HEK293 (cell line): Measurements from ENCODE around the gene CNOT4.

Experiments used
- CTCF ChIA-PET: fragments of 350-600 bp; formaldehyde crosslinking; extraction: SDS; loops from one replicate; lab custom pipeline; 2021; ENCODE audit warnings: antibody characterized with exemption; lab: Yijun Ruan, JAX
- POLR2A ChIA-PET: fragments of 300-600 bp; formaldehyde crosslinking; extraction: SDS; loops from one replicate; lab custom pipeline; 2020; ENCODE audit warnings: antibody characterized with exemption, inconsistent platforms; lab: Yijun Ruan, JAX
- H3K27ac ChIP-seq: fragments of 200-500 bp; sonication (Bioruptor generic); 2 replicates; pipeline ENCODE4 v1.5.1; 2014; ENCODE audit warnings: low read depth, low read length, control low read depth, inconsistent platforms; ENCODE audit errors: extremely low read depth
- H3K36me3 ChIP-seq, 2 experiments: fragments of 200-500 bp in 1 of 2; sonication (Bioruptor generic) in 1 of 2; 1 replicate in 1 of 2; 2 replicates in 1 of 2; pipeline ENCODE4 v1.5.1; 2014 to 2017; ENCODE audit warnings: inconsistent platforms in 2 of 2, low read length in 2 of 2; ENCODE audit not compliant: control insufficient read depth in 2 of 2, insufficient read depth in 1 of 2
- H3K4me1 ChIP-seq: fragments of 200-500 bp; sonication (Bioruptor generic); 2 replicates; pipeline ENCODE4 v1.5.1; 2014; ENCODE audit warnings: mild to moderate bottlenecking, low read length, inconsistent platforms; ENCODE audit not compliant: control insufficient read depth, insufficient read depth
- H3K4me3 ChIP-seq: 2 replicates; pipeline ENCODE4 v1.5.1; 2011; ENCODE audit warnings: low read depth, mild to moderate bottlenecking, control low read depth, low read length, moderate library complexity
- H3K9me3 ChIP-seq: fragments of 200-500 bp; sonication (Bioruptor generic); 2 replicates; pipeline ENCODE4 v1.5.1; 2014; ENCODE audit warnings: low read depth, low read length, inconsistent platforms; ENCODE audit not compliant: control insufficient read depth, insufficient read depth
- EGR2 ChIP-seq: fragments of 450-650 bp; formaldehyde crosslinking; IDR thresholded peaks from 2 replicates; pipeline ENCODE4 v1.5.1; 2016; ENCODE audit warnings: low read depth, missing biosample characterization, missing genetic modification characterization
- KLF7 ChIP-seq: fragments of 450-650 bp; formaldehyde crosslinking; IDR thresholded peaks from 2 replicates; pipeline ENCODE4 v1.5.1; 2016; ENCODE audit warnings: missing biosample characterization, missing genetic modification characterization, borderline replicate concordance
- OVOL3 ChIP-seq: fragments of 450-650 bp; formaldehyde crosslinking; IDR thresholded peaks from 2 replicates; pipeline ENCODE4 v1.5.1; 2016; ENCODE audit warnings: missing biosample characterization, missing genetic modification characterization
- PRDM1 ChIP-seq: fragments of 450-650 bp; formaldehyde crosslinking; IDR thresholded peaks from 2 replicates; pipeline ENCODE4; 2016; ENCODE audit warnings: missing biosample characterization, missing genetic modification characterization
- SCRT1 ChIP-seq: fragments of 450-650 bp; formaldehyde crosslinking; IDR thresholded peaks from 2 replicates; pipeline ENCODE4 v1.5.1; 2016; ENCODE audit warnings: missing biosample characterization, missing genetic modification characterization, borderline replicate concordance
- SCRT2 ChIP-seq: fragments of 450-650 bp; formaldehyde crosslinking; IDR thresholded peaks from 2 replicates; pipeline ENCODE4 v1.5.1; 2016; ENCODE audit warnings: missing biosample characterization, missing genetic modification characterization
- ZBTB20 ChIP-seq: fragments of 450-650 bp; formaldehyde crosslinking; IDR thresholded peaks from 2 replicates; pipeline ENCODE4 v1.5.1; 2016; ENCODE audit warnings: missing biosample characterization, missing genetic modification characterization
- ZFP3 ChIP-seq: fragments of 450-650 bp; formaldehyde crosslinking; IDR thresholded peaks from 2 replicates; pipeline ENCODE4 v1.5.1; 2016; ENCODE audit warnings: low read depth, missing biosample characterization, missing genetic modification characterization
- ZFP41 ChIP-seq: fragments of 450-650 bp; formaldehyde crosslinking; IDR thresholded peaks from 2 replicates; pipeline ENCODE4 v1.5.1; 2016; ENCODE audit warnings: missing biosample characterization, missing genetic modification characterization, borderline replicate concordance
- ZNF112 ChIP-seq: fragments of 450-650 bp; formaldehyde crosslinking; IDR thresholded peaks from 2 replicates; pipeline ENCODE4 v1.5.0; 2017; ENCODE audit warnings: missing biosample characterization, missing genetic modification characterization
- ZNF121 ChIP-seq: fragments of 450-650 bp; formaldehyde crosslinking; IDR thresholded peaks from 2 replicates; pipeline ENCODE4 v1.5.1; 2016; ENCODE audit warnings: missing biosample characterization, missing genetic modification characterization
- ZNF335 ChIP-seq: fragments of 450-650 bp; formaldehyde crosslinking; conservative IDR thresholded peaks from 2 replicates; pipeline ENCODE4 v1.5.1; 2016; ENCODE audit warnings: missing biosample characterization, missing genetic modification characterization
- ZNF366 ChIP-seq: fragments of 450-650 bp; formaldehyde crosslinking; conservative IDR thresholded peaks from 2 replicates; pipeline ENCODE4 v1.5.1; 2016; ENCODE audit warnings: missing biosample characterization, missing genetic modification characterization
- ZNF394 ChIP-seq: fragments of 450-650 bp; formaldehyde crosslinking; IDR thresholded peaks from 2 replicates; pipeline ENCODE4 v1.5.1; 2016; ENCODE audit warnings: missing biosample characterization, missing genetic modification characterization, mild to moderate bottlenecking, moderate library complexity, borderline replicate concordance
- ZNF558 ChIP-seq: fragments of 450-650 bp; formaldehyde crosslinking; IDR thresholded peaks from 2 replicates; pipeline ENCODE4 v1.5.1; 2016; ENCODE audit warnings: missing biosample characterization, missing genetic modification characterization
- ZNF664 ChIP-seq: fragments of 450-650 bp; formaldehyde crosslinking; IDR thresholded peaks from 2 replicates; pipeline ENCODE4 v1.5.1; 2016; ENCODE audit warnings: missing biosample characterization, missing genetic modification characterization
- ZNF791 ChIP-seq: fragments of 450-650 bp; formaldehyde crosslinking; IDR thresholded peaks from 2 replicates; pipeline ENCODE4 v1.5.1; 2016; ENCODE audit warnings: missing biosample characterization, missing genetic modification characterization
- ZSCAN16 ChIP-seq: fragments of 450-650 bp; formaldehyde crosslinking; IDR thresholded peaks from 2 replicates; pipeline ENCODE4 v1.5.1; 2016; ENCODE audit warnings: missing biosample characterization, missing genetic modification characterization
- TF ChIP-seq, protein P1 (sequence below): fragments of 450-650 bp; formaldehyde crosslinking; IDR thresholded peaks from 2 replicates; pipeline ENCODE4 v1.5.1; 2017; ENCODE audit warnings: missing biosample characterization, missing genetic modification characterization
- TF ChIP-seq, protein P2 (sequence below): fragments of 450-650 bp; IDR thresholded peaks from 2 replicates; pipeline ENCODE4 v1.5.1; 2018; ENCODE audit warnings: missing biosample characterization, missing genetic modification characterization
- TF ChIP-seq, protein P3 (sequence below): fragments of 450-650 bp; formaldehyde crosslinking; IDR thresholded peaks from 2 replicates; pipeline ENCODE4 v1.5.1; 2016; ENCODE audit warnings: missing biosample characterization, missing genetic modification characterization
- TF ChIP-seq, protein P4 (sequence below): fragments of 450-650 bp; formaldehyde crosslinking; IDR thresholded peaks from 2 replicates; pipeline ENCODE4 v1.5.1; 2016; ENCODE audit warnings: missing biosample characterization, missing genetic modification characterization
- TF ChIP-seq, protein P5 (sequence below): fragments of 450-650 bp; formaldehyde crosslinking; IDR thresholded peaks from 2 replicates; pipeline ENCODE4 v1.5.1; 2016; ENCODE audit warnings: missing biosample characterization, missing genetic modification characterization
- TF ChIP-seq, protein P6 (sequence below): fragments of 450-650 bp; formaldehyde crosslinking; IDR thresholded peaks from 2 replicates; pipeline ENCODE4 v1.5.1; 2016; ENCODE audit warnings: missing biosample characterization, missing genetic modification characterization

CNOT4 gene

DNA sequence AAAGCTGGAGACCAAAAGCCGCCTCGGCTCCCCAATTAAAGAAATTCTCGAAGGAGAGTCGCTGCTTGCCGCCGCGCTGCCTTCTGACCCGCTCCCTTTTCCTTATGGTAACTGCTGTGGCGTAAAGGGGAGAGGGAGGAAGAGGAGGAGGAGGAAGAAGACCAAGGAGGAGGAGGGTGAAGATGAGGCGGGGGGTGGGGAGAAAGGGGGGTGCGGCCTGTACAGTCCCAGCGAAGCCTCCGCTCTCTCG, 388 bp downstream of the CNOT4 start (continued):
- TF ChIP-seq, protein P1, sequence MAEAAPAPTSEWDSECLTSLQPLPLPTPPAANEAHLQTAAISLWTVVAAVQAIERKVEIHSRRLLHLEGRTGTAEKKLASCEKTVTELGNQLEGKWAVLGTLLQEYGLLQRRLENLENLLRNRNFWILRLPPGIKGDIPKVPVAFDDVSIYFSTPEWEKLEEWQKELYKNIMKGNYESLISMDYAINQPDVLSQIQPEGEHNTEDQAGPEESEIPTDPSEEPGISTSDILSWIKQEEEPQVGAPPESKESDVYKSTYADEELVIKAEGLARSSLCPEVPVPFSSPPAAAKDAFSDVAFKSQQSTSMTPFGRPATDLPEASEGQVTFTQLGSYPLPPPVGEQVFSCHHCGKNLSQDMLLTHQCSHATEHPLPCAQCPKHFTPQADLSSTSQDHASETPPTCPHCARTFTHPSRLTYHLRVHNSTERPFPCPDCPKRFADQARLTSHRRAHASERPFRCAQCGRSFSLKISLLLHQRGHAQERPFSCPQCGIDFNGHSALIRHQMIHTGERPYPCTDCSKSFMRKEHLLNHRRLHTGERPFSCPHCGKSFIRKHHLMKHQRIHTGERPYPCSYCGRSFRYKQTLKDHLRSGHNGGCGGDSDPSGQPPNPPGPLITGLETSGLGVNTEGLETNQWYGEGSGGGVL = peak; percentile 66
- TF ChIP-seq, protein P2, sequence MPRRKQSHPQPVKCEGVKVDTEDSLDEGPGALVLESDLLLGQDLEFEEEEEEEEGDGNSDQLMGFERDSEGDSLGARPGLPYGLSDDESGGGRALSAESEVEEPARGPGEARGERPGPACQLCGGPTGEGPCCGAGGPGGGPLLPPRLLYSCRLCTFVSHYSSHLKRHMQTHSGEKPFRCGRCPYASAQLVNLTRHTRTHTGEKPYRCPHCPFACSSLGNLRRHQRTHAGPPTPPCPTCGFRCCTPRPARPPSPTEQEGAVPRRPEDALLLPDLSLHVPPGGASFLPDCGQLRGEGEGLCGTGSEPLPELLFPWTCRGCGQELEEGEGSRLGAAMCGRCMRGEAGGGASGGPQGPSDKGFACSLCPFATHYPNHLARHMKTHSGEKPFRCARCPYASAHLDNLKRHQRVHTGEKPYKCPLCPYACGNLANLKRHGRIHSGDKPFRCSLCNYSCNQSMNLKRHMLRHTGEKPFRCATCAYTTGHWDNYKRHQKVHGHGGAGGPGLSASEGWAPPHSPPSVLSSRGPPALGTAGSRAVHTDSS = peak; percentile 99
- TF ChIP-seq ZNF791 = no peak
- no peak for TF ChIP-seq ZNF112 (tag by site-specific recombination)
- TF ChIP-seq KLF7 = 0 out of 2 replicates have a peak, but pooled peaks have one; percentile 37
- TF ChIP-seq ZFP41 (tag by site-specific recombination) = 0 out of 2 replicates have a peak, but pooled peaks have one; percentile 90
- TF ChIP-seq, protein P3, sequence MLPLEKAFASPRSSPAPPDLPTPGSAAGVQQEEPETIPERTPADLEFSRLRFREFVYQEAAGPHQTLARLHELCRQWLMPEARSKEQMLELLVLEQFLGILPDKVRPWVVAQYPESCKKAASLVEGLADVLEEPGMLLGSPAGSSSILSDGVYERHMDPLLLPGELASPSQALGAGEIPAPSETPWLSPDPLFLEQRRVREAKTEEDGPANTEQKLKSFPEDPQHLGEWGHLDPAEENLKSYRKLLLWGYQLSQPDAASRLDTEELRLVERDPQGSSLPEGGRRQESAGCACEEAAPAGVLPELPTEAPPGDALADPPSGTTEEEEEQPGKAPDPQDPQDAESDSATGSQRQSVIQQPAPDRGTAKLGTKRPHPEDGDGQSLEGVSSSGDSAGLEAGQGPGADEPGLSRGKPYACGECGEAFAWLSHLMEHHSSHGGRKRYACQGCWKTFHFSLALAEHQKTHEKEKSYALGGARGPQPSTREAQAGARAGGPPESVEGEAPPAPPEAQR = peak; percentile 54; the same call in 1 of the 2 replicates
- no peak for TF ChIP-seq ZNF664 (tag by site-specific recombination)
- TF ChIP-seq PRDM1 (tag by site-specific recombination) = peak; percentile 41; the same call in 1 of the 2 replicates
- peak; percentile 41; the same call in 1 of the 2 replicates for TF ChIP-seq ZFP3 (tag by site-specific recombination)
- peak; percentile 72; the same call in 1 of the 2 replicates for TF ChIP-seq ZNF121 (tag by site-specific recombination)
- TF ChIP-seq, protein P4, sequence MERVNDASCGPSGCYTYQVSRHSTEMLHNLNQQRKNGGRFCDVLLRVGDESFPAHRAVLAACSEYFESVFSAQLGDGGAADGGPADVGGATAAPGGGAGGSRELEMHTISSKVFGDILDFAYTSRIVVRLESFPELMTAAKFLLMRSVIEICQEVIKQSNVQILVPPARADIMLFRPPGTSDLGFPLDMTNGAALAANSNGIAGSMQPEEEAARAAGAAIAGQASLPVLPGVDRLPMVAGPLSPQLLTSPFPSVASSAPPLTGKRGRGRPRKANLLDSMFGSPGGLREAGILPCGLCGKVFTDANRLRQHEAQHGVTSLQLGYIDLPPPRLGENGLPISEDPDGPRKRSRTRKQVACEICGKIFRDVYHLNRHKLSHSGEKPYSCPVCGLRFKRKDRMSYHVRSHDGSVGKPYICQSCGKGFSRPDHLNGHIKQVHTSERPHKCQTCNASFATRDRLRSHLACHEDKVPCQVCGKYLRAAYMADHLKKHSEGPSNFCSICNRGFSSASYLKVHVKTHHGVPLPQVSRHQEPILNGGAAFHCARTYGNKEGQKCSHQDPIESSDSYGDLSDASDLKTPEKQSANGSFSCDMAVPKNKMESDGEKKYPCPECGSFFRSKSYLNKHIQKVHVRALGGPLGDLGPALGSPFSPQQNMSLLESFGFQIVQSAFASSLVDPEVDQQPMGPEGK (tag by site-specific recombination) = peak; percentile 19; the same call in 1 of the 2 replicates
- TF ChIP-seq, protein P5, sequence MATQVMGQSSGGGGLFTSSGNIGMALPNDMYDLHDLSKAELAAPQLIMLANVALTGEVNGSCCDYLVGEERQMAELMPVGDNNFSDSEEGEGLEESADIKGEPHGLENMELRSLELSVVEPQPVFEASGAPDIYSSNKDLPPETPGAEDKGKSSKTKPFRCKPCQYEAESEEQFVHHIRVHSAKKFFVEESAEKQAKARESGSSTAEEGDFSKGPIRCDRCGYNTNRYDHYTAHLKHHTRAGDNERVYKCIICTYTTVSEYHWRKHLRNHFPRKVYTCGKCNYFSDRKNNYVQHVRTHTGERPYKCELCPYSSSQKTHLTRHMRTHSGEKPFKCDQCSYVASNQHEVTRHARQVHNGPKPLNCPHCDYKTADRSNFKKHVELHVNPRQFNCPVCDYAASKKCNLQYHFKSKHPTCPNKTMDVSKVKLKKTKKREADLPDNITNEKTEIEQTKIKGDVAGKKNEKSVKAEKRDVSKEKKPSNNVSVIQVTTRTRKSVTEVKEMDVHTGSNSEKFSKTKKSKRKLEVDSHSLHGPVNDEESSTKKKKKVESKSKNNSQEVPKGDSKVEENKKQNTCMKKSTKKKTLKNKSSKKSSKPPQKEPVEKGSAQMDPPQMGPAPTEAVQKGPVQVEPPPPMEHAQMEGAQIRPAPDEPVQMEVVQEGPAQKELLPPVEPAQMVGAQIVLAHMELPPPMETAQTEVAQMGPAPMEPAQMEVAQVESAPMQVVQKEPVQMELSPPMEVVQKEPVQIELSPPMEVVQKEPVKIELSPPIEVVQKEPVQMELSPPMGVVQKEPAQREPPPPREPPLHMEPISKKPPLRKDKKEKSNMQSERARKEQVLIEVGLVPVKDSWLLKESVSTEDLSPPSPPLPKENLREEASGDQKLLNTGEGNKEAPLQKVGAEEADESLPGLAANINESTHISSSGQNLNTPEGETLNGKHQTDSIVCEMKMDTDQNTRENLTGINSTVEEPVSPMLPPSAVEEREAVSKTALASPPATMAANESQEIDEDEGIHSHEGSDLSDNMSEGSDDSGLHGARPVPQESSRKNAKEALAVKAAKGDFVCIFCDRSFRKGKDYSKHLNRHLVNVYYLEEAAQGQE = 0 out of 2 replicates have a peak, but pooled peaks have one; percentile 53
- peak; percentile 71; the same call in 1 of the 2 replicates for TF ChIP-seq ZNF558

DNA sequence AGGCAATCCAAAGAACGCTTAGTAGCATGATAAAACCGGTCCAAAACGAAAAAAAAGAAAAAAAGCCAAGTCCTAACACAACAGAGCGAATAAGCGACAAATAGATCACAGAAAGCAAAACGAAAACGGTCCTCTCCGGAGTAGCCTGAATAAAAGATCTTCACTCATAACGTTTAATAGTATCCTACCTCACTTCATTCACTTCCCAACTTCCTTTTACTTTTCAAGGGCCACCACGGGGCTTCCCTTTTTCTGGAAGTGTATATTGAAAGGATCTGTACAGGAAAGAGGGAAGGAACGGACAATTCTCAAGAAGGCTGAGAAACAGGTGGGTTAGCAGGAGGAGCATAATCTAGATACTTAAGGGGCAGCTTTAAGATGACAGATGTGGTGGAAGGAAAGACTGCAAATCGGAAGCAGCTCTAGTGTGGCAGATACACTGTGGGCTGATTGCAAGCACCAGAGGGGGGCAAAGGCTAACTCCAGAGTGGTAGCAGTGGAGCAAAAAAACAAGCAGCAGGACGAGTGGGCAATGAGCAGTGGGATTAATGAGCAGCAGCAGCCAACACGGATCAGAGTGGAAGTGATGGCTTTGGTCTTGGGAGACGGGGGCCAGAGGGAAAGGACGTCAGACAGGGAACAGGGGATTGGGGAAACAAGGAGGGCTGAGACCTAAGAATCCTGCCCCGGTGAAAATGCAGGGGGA, 866 bp downstream of the CNOT4 start:
- H3K4me1 ChIP-seq = peaks cover 3% of the 10 kb centered on the region
- no peaks in the 10 kb centered on the region for H3K36me3 ChIP-seq
- no peaks in the 10 kb centered on the region for H3K9me3 ChIP-seq
- peak overlapping the region; percentile 79 for H3K27ac ChIP-seq
- ChIA-PET CTCF (interaction anchor here (0.6 to 0.7 kb wide), 2 partner anchors 26 to 223 kb away, joined by 3 to 4 read pairs; no protein-coding TSS in a partner anchor), POLR2A (interaction anchor here (0.6 to 1.4 kb wide), 3 partner anchors 8 to 49 kb away, joined by 3 to 5 read pairs (median 3); no protein-coding TSS in a partner anchor)
- H3K4me3 ChIP-seq = peak overlapping the region; percentile 99
- TF ChIP-seq ZSCAN16 (tag by site-specific recombination) (no peak), SCRT2 (tag by site-specific recombination) (peak; percentile 90), OVOL3 (tag by site-specific recombination) (no peak), ZNF335 (tag by site-specific recombination) (no peak), ZNF394 (tag by site-specific recombination) (0 out of 2 replicates have a peak, but pooled peaks have one; percentile 34), ZBTB20 (tag by site-specific recombination) (peak; percentile 33; the same call in 1 of the 2 replicates), ZNF366 (tag by site-specific recombination) (peak; percentile 55; the same call in 1 of the 2 replicates), EGR2 (tag by site-specific recombination) (peak; percentile 61; the same call in 1 of the 2 replicates), SCRT1 (tag by site-specific recombination) (peak; percentile 82; the same call in 1 of the 2 replicates), PRDM1 (tag by site-specific recombination) (peak; percentile 86)
- TF ChIP-seq, protein P6, sequence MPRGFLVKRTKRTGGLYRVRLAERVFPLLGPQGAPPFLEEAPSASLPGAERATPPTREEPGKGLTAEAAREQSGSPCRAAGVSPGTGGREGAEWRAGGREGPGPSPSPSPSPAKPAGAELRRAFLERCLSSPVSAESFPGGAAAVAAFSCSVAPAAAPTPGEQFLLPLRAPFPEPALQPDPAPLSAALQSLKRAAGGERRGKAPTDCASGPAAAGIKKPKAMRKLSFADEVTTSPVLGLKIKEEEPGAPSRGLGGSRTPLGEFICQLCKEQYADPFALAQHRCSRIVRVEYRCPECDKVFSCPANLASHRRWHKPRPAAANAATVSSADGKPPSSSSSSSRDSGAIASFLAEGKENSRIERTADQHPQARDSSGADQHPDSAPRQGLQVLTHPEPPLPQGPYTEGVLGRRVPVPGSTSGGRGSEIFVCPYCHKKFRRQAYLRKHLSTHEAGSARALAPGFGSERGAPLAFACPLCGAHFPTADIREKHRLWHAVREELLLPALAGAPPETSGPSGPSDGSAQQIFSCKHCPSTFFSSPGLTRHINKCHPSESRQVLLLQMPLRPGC = no peak
